Stimulated activated CD8-positive, alpha-beta memory T cell treated with anti-CD3 and anti-CD28 coated beads, Interleukin-4, amount 100 ng/mL, for 48 hours (primary cell): ENCODE results near the gene FANCC.

Experiments
- DNase-seq: peaks from one replicate; pipeline ENCODE4 v3.0.0-alpha.2; 2020

FANCC gene

GRCh38 chr9:95095641-95096355 is 221.7 kb downstream of the FANCC start:
- no peak for DNase-seq

GRCh38 chr9:95094002-95094401 is 223.5 kb downstream of the FANCC start:
- no peak for DNase-seq

- no peak for DNase-seq
Measured at GRCh38 chr9:95093586-95093985, 223.9 kb downstream of the FANCC start.

GRCh38 chr9:95092262-95093072 is 225.0 kb downstream of the FANCC start:
- DNase-seq: no peak

- DNase-seq: no peak
Measured at GRCh38 chr9:95091601-95092261, 225.8 kb downstream of the FANCC start.

GRCh38 chr9:95090871-95091577 is 226.5 kb downstream of the FANCC start:
- no peak for DNase-seq

- DNase-seq: no peak
Measured at GRCh38 chr9:95090023-95090791, 227.3 kb downstream of the FANCC start.

GRCh38 chr9:95089257-95090022 is 228.1 kb downstream of the FANCC start:
- DNase-seq: no peak

- DNase-seq: no peak
Measured at GRCh38 chr9:95088421-95089161, 228.9 kb downstream of the FANCC start.

- no peak for DNase-seq
Measured at GRCh38 chr9:95087659-95088242, 229.8 kb downstream of the FANCC start.

- no peak for DNase-seq
Measured at GRCh38 chr9:95086564-95086955, 230.9 kb downstream of the FANCC start.

- no peak for DNase-seq
Measured at GRCh38 chr9:95085861-95086563, 231.5 kb downstream of the FANCC start.

- DNase-seq: no peak
Measured at GRCh38 chr9:95085036-95085770, 232.3 kb downstream of the FANCC start.

- no peak for DNase-seq
Measured at GRCh38 chr9:95084254-95084934, 233.1 kb downstream of the FANCC start.

- DNase-seq: no peak
Measured at GRCh38 chr9:95083086-95083768, 234.3 kb downstream of the FANCC start.

- DNase-seq: no peak
Measured at GRCh38 chr9:95082401-95083084, 235.0 kb downstream of the FANCC start.

- DNase-seq: no peak
Measured at GRCh38 chr9:95081998-95082397, 235.5 kb downstream of the FANCC start.
